Activated naive CD4-positive, alpha-beta T cell treated with anti-CD3 and anti-CD28 coated beads for 36 hours (primary cell): ENCODE measurements around the gene COX8C. TPM values are rescaled to one million over a fixed set of nuclear protein-coding genes. Genes with fewer than 3 reads are reported as not detected.

Experiments
- CTCF ChIA-PET: fragments of 350-600 bp; sonication (Branson Sonifier 250); formaldehyde crosslinking; loops from one replicate; lab custom pipeline; 2021; ENCODE audit warnings: antibody characterized with exemption; lab: Charles Lee
- DNase-seq: peaks from one replicate; pipeline ENCODE4 v3.0.0-alpha.2; 2020
- H3K27ac Mint-ChIP-seq: one replicate; pipeline ENCODE4 v1.8.0; 2021; ENCODE audit warnings: mild to moderate bottlenecking, mixed read lengths
- H3K27me3 Mint-ChIP-seq: one replicate; pipeline ENCODE4 v1.8.0; 2021; ENCODE audit warnings: low read depth, mixed read lengths
- H3K36me3 Mint-ChIP-seq: one replicate; pipeline ENCODE4 v1.8.0; 2021; ENCODE audit warnings: low read depth, mixed read lengths
- H3K4me1 Mint-ChIP-seq: one replicate; pipeline ENCODE4 v1.8.0; 2021; ENCODE audit warnings: low read depth, mixed read lengths
- H3K4me3 Mint-ChIP-seq: one replicate; pipeline ENCODE4 v1.8.0; 2021; ENCODE audit warnings: mild to moderate bottlenecking, moderate library complexity, mixed read lengths
- H3K9me3 Mint-ChIP-seq: one replicate; pipeline ENCODE4 v1.8.0; 2021; ENCODE audit warnings: mixed read lengths
- intact Hi-C: fragments of 100-400 bp; cut with micrococcal nuclease; formaldehyde crosslinking; loops from one replicate; pipeline ENCODE4 v1.15.1; 2023
- total RNA-seq, 2 experiments: library from RNA; stranded (reverse); gene quantifications; one replicate each; pipeline ENCODE4 v1.2.3, GENCODE V29; 2021

COX8C gene
- total RNA-seq = under 1 TPM; 0.43 to 0.79 TPM

GRCh38 chr14:93346926-93347721 lies at the start of gene COX8C:
Gene COX8C, plus strand, starts transcription at chr14:93347182. Its CDS starts 87 bp downstream, at chr14:93347269.
- H3K4me1 Mint-ChIP-seq = no peaks in the 10 kb centered on the region
- no peaks in the 10 kb centered on the region for H3K36me3 Mint-ChIP-seq
- DNase-seq = no peak
- H3K4me3 Mint-ChIP-seq = no peak within 1 kb of the TSS
- H3K27ac Mint-ChIP-seq = no peak within 1 kb of the TSS
- CTCF ChIA-PET = no interaction called here
- peaks cover 1% of the 10 kb centered on the region for H3K9me3 Mint-ChIP-seq
- H3K27me3 Mint-ChIP-seq = no peaks in the 10 kb centered on the region
- intact Hi-C loops = no loop called here

- no peaks in the 10 kb centered on the region for H3K27me3 Mint-ChIP-seq
- CTCF ChIA-PET = no interaction called here
- H3K27ac Mint-ChIP-seq = no peak overlapping the region
- no peak for DNase-seq
- H3K4me1 Mint-ChIP-seq = peaks cover 20% of the 10 kb centered on the region
- H3K9me3 Mint-ChIP-seq = no peaks in the 10 kb centered on the region
- intact Hi-C loops = no loop called here
- peaks cover 3% of the 10 kb centered on the region for H3K36me3 Mint-ChIP-seq
- no peak overlapping the region for H3K4me3 Mint-ChIP-seq
Observed at GRCh38 chr14:93299416-93299815, 47.6 kb upstream of the COX8C start.

- H3K27me3 Mint-ChIP-seq = no peaks in the 10 kb centered on the region
- H3K4me3 Mint-ChIP-seq = no peak overlapping the region
- H3K27ac Mint-ChIP-seq = no peak overlapping the region
- intact Hi-C loops = no loop called here
- H3K36me3 Mint-ChIP-seq = no peaks in the 10 kb centered on the region
- H3K9me3 Mint-ChIP-seq = no peaks in the 10 kb centered on the region
- CTCF ChIA-PET = no interaction called here
- peaks cover 20% of the 10 kb centered on the region for H3K4me1 Mint-ChIP-seq
- no peak for DNase-seq
Observed at GRCh38 chr14:93299866-93300265, 47.1 kb upstream of the COX8C start.

GRCh38 chr14:93301821-93302447 lies 45.0 kb upstream of the COX8C start:
- DNase-seq = no peak
- intact Hi-C loops = no loop called here
- Mint-ChIP-seq H3K9me3 (no peaks in the 10 kb centered on the region), H3K27me3 (no peaks in the 10 kb centered on the region), H3K36me3 (no peaks in the 10 kb centered on the region), H3K4me3 (no peak overlapping the region), H3K4me1 (peaks cover 20% of the 10 kb centered on the region), H3K27ac (no peak overlapping the region)
- CTCF ChIA-PET = no interaction called here

GRCh38 chr14:93302688-93303581 lies 44.0 kb upstream of the COX8C start:
- no peaks in the 10 kb centered on the region for H3K27me3 Mint-ChIP-seq
- peaks cover 20% of the 10 kb centered on the region for H3K4me1 Mint-ChIP-seq
- H3K9me3 Mint-ChIP-seq = no peaks in the 10 kb centered on the region
- intact Hi-C loops = no loop called here
- H3K36me3 Mint-ChIP-seq = no peaks in the 10 kb centered on the region
- H3K27ac Mint-ChIP-seq = no peak overlapping the region
- CTCF ChIA-PET = interaction anchor here (0.8 kb wide), 1 partner anchor 13 kb away, joined by 3 read pairs; no protein-coding TSS in a partner anchor
- H3K4me3 Mint-ChIP-seq = no peak overlapping the region
- no peak for DNase-seq

GRCh38 chr14:93303659-93304058 lies 43.3 kb upstream of the COX8C start:
- peaks cover 23% of the 10 kb centered on the region for H3K4me1 Mint-ChIP-seq
- intact Hi-C loops = no loop called here
- CTCF ChIA-PET = interaction anchor here (0.8 kb wide), 1 partner anchor 12 kb away, joined by 3 read pairs; no protein-coding TSS in a partner anchor
- no peaks in the 10 kb centered on the region for H3K27me3 Mint-ChIP-seq
- H3K36me3 Mint-ChIP-seq = no peaks in the 10 kb centered on the region
- H3K27ac Mint-ChIP-seq = no peak overlapping the region
- no peak overlapping the region for H3K4me3 Mint-ChIP-seq
- DNase-seq = no peak
- no peaks in the 10 kb centered on the region for H3K9me3 Mint-ChIP-seq

GRCh38 chr14:93304771-93305170 lies 42.2 kb upstream of the COX8C start:
- Mint-ChIP-seq H3K4me1 (peaks cover 22% of the 10 kb centered on the region), H3K27ac (no peak overlapping the region)

GRCh38 chr14:93305725-93306418 lies 41.1 kb upstream of the COX8C start:
- Mint-ChIP-seq H3K4me1 (peaks cover 25% of the 10 kb centered on the region), H3K27me3 (no peaks in the 10 kb centered on the region), H3K27ac (no peak overlapping the region), H3K36me3 (no peaks in the 10 kb centered on the region), H3K9me3 (no peaks in the 10 kb centered on the region), H3K4me3 (no peak overlapping the region)
- CTCF ChIA-PET = no interaction called here
- no peak for DNase-seq
- intact Hi-C loops = no loop called here

More at GRCh38 chr14:93304771-93305170, 42.2 kb upstream of the COX8C start:
- H3K4me3 Mint-ChIP-seq = no peak overlapping the region
- no peaks in the 10 kb centered on the region for H3K9me3 Mint-ChIP-seq
- DNase-seq = no peak
- intact Hi-C loops = no loop called here
- H3K27me3 Mint-ChIP-seq = no peaks in the 10 kb centered on the region
- CTCF ChIA-PET = no interaction called here
- H3K36me3 Mint-ChIP-seq = no peaks in the 10 kb centered on the region

GRCh38 chr14:93306812-93307211 lies 40.2 kb upstream of the COX8C start:
- no peaks in the 10 kb centered on the region for H3K36me3 Mint-ChIP-seq
- DNase-seq = no peak
- H3K4me1 Mint-ChIP-seq = peaks cover 25% of the 10 kb centered on the region
- no peak overlapping the region for H3K27ac Mint-ChIP-seq
- CTCF ChIA-PET = no interaction called here
- intact Hi-C loops = no loop called here
- no peaks in the 10 kb centered on the region for H3K27me3 Mint-ChIP-seq
- H3K4me3 Mint-ChIP-seq = no peak overlapping the region
- no peaks in the 10 kb centered on the region for H3K9me3 Mint-ChIP-seq

GRCh38 chr14:93308686-93309345 lies 38.2 kb upstream of the COX8C start:
- H3K4me3 Mint-ChIP-seq = no peak overlapping the region
- no peaks in the 10 kb centered on the region for H3K27me3 Mint-ChIP-seq
- peaks cover 19% of the 10 kb centered on the region for H3K4me1 Mint-ChIP-seq
- H3K36me3 Mint-ChIP-seq = no peaks in the 10 kb centered on the region
- no peaks in the 10 kb centered on the region for H3K9me3 Mint-ChIP-seq
- no peak for DNase-seq
- CTCF ChIA-PET = no interaction called here
- intact Hi-C loops = no loop called here
- H3K27ac Mint-ChIP-seq = no peak overlapping the region

GRCh38 chr14:93309427-93309966 lies 37.5 kb upstream of the COX8C start:
- DNase-seq = no peak
- no peaks in the 10 kb centered on the region for H3K27me3 Mint-ChIP-seq
- no peaks in the 10 kb centered on the region for H3K36me3 Mint-ChIP-seq
- H3K4me1 Mint-ChIP-seq = peaks cover 19% of the 10 kb centered on the region
- H3K27ac Mint-ChIP-seq = no peak overlapping the region
- intact Hi-C loops = no loop called here
- CTCF ChIA-PET = interaction anchor here (0.6 kb wide), 1 partner anchor 33 kb away, joined by 6 read pairs; no protein-coding TSS in a partner anchor
- no peaks in the 10 kb centered on the region for H3K9me3 Mint-ChIP-seq
- H3K4me3 Mint-ChIP-seq = no peak overlapping the region
